ENCODE measurements around the gene SCN2B.

- TF ChIP-seq CTCF (IDR thresholded peaks at IDR 0.05; ENCODE audit: low read length) = no peak
- no peak for TF ChIP-seq EZH2 (optimal IDR thresholded peaks at IDR 0.05; ENCODE audit: low read depth, low read length)
- TF ChIP-seq EZH2phosphoT487 (IDR thresholded peaks at IDR 0.05; ENCODE audit: low read length) = no peak
These were observed 7.7 kb downstream of the SCN2B start for GRCh38 chr11:118168751-118169150.
